Endothelial cell (in vitro differentiated cells): ENCODE measurements around the gene CSHL1. TPM values are rescaled to one million over a fixed set of nuclear protein-coding genes. Genes with fewer than 3 reads are reported as not detected.
"Not testable (repeated sequence)": the region's sequence is repeated elsewhere in the genome, so short reads cannot be mapped to it uniquely, and the experiment has no call there.

Source experiments
- DNase-seq: peaks from one replicate; pipeline ENCODE4 v3.0.0; 2021; ENCODE audit warnings: low spot score
- H3K27ac Mint-ChIP-seq: one replicate; pipeline ENCODE4 v1.8.0; 2021; ENCODE audit warnings: mixed read lengths, inconsistent platforms; ENCODE audit not compliant: unreplicated experiment
- H3K27me3 Mint-ChIP-seq: one replicate; pipeline ENCODE4 v1.8.0; 2021; ENCODE audit warnings: mild to moderate bottlenecking, moderate library complexity, mixed read lengths, inconsistent platforms; ENCODE audit not compliant: unreplicated experiment
- H3K36me3 Mint-ChIP-seq: one replicate; pipeline ENCODE4 v1.8.0; 2021; ENCODE audit warnings: mild to moderate bottlenecking, low read depth, mixed read lengths, inconsistent platforms; ENCODE audit not compliant: unreplicated experiment
- H3K4me1 Mint-ChIP-seq: one replicate; pipeline ENCODE4 v1.8.0; 2021; ENCODE audit warnings: mild to moderate bottlenecking, mixed read lengths, inconsistent platforms; ENCODE audit not compliant: unreplicated experiment
- H3K4me3 Mint-ChIP-seq: one replicate; pipeline ENCODE4 v1.8.0; 2021; ENCODE audit warnings: mild to moderate bottlenecking, mixed read lengths, inconsistent platforms; ENCODE audit not compliant: unreplicated experiment
- H3K9me3 Mint-ChIP-seq: one replicate; pipeline ENCODE4 v1.8.0; 2021; ENCODE audit warnings: mixed read lengths, inconsistent platforms; ENCODE audit not compliant: unreplicated experiment
- total RNA-seq: library from RNA; stranded (reverse); fragmentation: NEBNext Ultra II Directional; extraction: Animal tissue kit (Norgen Biotek cat#: 25700); gene quantifications from one replicate; pipeline ENCODE4 v1.2.1, GENCODE V29; 2021; ENCODE audit not compliant: unreplicated experiment
- TF ChIP-seq, protein P1 (sequence below): fragments of 200-600 bp; sonication (generic); IDR thresholded peaks from one replicate; pipeline ENCODE4 v1.5.0; 2021; ENCODE audit warnings: antibody characterized with exemption; ENCODE audit not compliant: unreplicated experiment

CSHL1 gene
- total RNA-seq, 1 donor from 2014 or later: not detected

DNA sequence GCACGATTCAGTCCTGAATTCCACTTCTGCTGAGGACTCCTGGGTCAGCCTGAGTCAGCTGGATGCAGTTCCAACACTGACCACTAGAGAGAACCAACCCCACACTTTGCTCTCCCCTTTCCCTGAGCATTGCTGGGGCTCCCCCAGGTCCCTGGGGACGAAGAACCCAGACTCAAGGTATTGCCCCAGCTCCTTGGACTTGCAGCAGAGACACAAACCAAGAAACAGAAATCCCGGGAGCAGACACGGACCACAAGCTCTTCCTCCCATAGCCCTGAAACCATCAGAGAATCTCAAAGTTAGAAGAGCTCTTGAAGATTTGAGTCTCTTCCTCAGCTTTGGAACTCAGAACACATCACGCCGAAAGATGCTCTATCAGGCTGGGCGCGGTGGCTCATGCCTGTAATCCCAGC lies 8.3 kb upstream of the CSHL1 start:
- Mint-ChIP-seq H3K4me1 (peaks cover 10% of the 10 kb centered on the region), H3K27me3 (peaks cover 3% of the 10 kb centered on the region), H3K9me3 (no peaks in the 10 kb centered on the region), H3K27ac (no peak overlapping the region), H3K4me3 (no peak overlapping the region), H3K36me3 (no peaks in the 10 kb centered on the region)
- TF ChIP-seq, protein P1, sequence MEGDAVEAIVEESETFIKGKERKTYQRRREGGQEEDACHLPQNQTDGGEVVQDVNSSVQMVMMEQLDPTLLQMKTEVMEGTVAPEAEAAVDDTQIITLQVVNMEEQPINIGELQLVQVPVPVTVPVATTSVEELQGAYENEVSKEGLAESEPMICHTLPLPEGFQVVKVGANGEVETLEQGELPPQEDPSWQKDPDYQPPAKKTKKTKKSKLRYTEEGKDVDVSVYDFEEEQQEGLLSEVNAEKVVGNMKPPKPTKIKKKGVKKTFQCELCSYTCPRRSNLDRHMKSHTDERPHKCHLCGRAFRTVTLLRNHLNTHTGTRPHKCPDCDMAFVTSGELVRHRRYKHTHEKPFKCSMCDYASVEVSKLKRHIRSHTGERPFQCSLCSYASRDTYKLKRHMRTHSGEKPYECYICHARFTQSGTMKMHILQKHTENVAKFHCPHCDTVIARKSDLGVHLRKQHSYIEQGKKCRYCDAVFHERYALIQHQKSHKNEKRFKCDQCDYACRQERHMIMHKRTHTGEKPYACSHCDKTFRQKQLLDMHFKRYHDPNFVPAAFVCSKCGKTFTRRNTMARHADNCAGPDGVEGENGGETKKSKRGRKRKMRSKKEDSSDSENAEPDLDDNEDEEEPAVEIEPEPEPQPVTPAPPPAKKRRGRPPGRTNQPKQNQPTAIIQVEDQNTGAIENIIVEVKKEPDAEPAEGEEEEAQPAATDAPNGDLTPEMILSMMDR: peak; percentile 94
- DNase-seq: peak; percentile 75

DNA sequence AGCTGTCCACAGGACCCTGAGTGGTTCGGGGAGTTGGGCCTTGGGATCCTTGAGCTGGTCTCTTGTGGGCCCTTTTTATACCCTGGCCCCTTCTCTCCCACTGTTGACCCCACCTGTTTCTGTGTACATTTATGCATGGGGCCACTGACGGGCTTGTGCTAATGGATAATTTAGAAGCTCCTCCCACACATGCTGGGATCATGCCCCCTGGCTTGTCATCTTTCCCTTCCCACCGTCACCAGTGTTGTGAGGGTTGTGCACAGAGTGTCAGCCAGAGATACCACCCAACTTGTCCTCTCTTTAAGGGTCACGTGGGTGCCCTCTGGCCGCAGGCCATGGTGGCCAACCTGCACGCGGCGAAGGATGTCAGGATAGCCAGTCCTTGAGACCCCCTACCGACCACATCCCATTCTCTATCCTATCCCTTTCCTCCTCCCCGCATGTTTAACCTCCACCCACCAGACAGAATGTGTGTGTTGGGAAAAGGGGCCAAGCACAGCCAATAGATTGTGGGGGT lies 7.8 kb upstream of the CSHL1 start, which contains the start of gene GH1:
TSS of gene GH1 (minus strand) at position 51 of the 517 bp plus-strand sequence. CDS start 63 bp downstream, outside the sequence.
- DNase-seq, H3K27me3 Mint-ChIP-seq, H3K9me3 Mint-ChIP-seq, H3K4me3 Mint-ChIP-seq, H3K4me1 Mint-ChIP-seq, H3K36me3 Mint-ChIP-seq, H3K27ac Mint-ChIP-seq: not testable (repeated sequence)

DNA sequence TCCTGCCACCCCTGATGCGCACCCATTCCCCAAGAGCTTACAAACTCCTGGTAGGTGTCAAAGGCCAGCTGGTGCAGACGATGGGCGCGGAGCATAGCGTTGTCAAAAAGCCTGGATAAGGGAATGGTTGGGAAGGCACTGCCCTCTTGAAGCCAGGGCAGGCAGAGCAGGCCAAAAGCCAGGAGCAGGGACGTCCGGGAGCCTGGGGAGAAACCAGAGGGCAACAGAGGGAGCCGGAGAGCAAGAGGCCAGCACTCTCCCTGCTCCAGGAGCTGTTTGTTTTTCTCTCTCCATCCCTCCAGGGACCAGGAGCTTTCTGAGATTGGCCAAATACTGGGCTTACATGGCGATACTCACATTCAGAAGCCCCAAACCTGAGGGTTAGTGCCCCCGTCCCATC lies 7.2 kb upstream of the CSHL1 start:
- TF ChIP-seq, protein P1: no peak
- H3K36me3 Mint-ChIP-seq: no peaks in the 10 kb centered on the region
- no peak overlapping the region for H3K4me3 Mint-ChIP-seq
- peaks cover 3% of the 10 kb centered on the region for H3K27me3 Mint-ChIP-seq
- DNase-seq: peak; percentile 40
- no peaks in the 10 kb centered on the region for H3K9me3 Mint-ChIP-seq
- H3K27ac Mint-ChIP-seq: no peak overlapping the region
- peaks cover 10% of the 10 kb centered on the region for H3K4me1 Mint-ChIP-seq

DNA sequence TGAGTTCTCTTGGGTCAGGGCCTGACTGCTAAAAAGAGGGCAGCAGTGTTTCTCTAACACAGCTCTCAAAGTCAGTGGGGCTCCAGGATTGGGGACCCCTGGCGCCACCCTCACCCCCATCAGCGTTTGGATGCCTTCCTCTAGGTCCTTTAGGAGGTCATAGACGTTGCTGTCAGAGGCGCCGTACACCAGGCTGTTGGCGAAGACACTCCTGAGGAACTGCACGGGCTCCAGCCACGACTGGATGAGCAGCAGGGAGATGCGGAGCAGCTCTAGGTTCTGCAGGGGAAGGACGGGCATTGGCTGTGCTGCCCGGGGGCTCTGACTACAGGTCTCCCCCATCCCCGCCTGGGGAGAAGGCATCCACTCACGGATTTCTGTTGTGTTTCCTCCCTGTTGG lies 6.6 kb upstream of the CSHL1 start:
- H3K36me3 Mint-ChIP-seq: no peaks in the 10 kb centered on the region
- no peak overlapping the region for H3K27ac Mint-ChIP-seq
- H3K4me3 Mint-ChIP-seq: no peak overlapping the region
- H3K4me1 Mint-ChIP-seq: peaks cover 10% of the 10 kb centered on the region
- H3K27me3 Mint-ChIP-seq: peaks cover 3% of the 10 kb centered on the region
- no peaks in the 10 kb centered on the region for H3K9me3 Mint-ChIP-seq
- no peak for DNase-seq
- TF ChIP-seq, protein P1: no peak

DNA sequence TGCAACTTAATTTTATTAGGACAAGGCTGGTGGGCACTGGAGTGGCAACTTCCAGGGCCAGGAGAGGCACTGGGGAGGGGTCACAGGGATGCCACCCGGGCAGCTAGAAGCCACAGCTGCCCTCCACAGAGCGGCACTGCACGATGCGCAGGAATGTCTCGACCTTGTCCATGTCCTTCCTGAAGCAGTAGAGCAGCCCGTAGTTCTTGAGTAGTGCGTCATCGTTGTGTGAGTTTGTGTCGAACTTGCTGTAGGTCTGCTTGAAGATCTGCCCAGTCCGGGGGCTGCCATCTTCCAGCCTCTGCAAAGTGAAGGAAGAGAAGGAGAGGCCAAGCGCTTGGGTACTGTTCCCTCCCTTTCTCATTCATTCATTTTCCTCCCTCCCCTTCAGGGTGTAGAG lies 6.1 kb upstream of the CSHL1 start:
- H3K4me3 Mint-ChIP-seq, H3K36me3 Mint-ChIP-seq, H3K9me3 Mint-ChIP-seq, H3K27ac Mint-ChIP-seq, H3K27me3 Mint-ChIP-seq, H3K4me1 Mint-ChIP-seq, DNase-seq: not testable (repeated sequence)

DNA sequence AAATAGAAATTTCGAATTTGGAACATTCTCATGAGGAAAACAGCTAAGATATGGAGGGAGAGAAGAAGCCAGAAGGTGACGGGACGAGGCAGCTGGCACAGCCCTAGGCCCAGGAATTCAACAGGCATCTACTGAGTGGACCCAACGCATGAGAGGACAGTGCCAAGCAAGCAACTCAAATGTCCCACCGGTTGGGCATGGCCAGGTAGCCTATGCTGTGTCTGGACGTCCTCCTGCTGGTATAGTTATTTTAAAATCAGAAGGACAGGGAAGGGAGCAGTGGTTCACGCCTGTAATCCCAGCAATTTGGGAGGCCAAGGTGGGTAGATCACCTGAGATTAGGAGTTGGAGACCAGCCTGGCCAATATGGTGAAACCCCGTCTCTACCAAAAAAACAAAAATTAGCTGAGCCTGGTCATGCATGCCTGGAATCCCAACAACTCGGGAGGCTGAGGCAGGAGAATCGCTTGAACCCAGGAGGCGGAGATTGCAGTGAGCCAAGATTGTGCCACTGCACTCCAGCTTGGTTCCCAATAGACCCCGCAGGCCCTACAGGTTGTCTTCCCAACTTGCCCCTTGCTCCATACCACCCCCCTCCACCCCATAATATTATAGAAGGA lies 5.6 kb upstream of the CSHL1 start:
- no peaks in the 10 kb centered on the region for H3K36me3 Mint-ChIP-seq
- TF ChIP-seq, protein P1: no peak
- no peak overlapping the region for H3K4me3 Mint-ChIP-seq
- H3K27ac Mint-ChIP-seq: no peak overlapping the region
- H3K9me3 Mint-ChIP-seq: no peaks in the 10 kb centered on the region
- DNase-seq: no peak
- peaks cover 10% of the 10 kb centered on the region for H3K4me1 Mint-ChIP-seq
- peaks cover 3% of the 10 kb centered on the region for H3K27me3 Mint-ChIP-seq

DNA sequence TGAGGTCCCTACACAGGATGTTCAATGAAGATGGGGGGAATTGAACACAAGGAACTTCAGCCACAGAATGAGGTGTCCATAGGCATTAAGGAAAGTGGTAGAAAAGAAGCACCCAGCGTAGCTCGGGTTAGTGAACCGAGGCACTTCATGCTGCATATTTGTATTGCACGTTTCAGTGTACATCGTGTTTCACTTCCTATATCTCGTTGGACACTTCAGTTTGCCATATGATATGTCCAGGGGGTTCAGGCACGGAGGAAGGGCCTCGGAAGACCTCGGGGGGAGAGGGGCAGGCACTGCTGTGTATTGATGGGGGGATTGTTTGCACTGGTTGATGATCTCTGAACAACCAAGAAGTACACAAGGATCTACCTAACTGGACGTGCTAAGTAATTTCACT lies 4.7 kb upstream of the CSHL1 start:
- not testable (repeated sequence) for H3K4me3 Mint-ChIP-seq, H3K27me3 Mint-ChIP-seq, H3K27ac Mint-ChIP-seq, H3K36me3 Mint-ChIP-seq, H3K9me3 Mint-ChIP-seq, H3K4me1 Mint-ChIP-seq, DNase-seq
